ENCODE results near the gene JARID2. TPM values are rescaled to one million over a fixed set of nuclear protein-coding genes. Genes with fewer than 3 reads are reported as not detected.

The JARID2 gene
- total RNA-seq, 1 experiment from 2014 or later, result 180 TPM

DNA sequence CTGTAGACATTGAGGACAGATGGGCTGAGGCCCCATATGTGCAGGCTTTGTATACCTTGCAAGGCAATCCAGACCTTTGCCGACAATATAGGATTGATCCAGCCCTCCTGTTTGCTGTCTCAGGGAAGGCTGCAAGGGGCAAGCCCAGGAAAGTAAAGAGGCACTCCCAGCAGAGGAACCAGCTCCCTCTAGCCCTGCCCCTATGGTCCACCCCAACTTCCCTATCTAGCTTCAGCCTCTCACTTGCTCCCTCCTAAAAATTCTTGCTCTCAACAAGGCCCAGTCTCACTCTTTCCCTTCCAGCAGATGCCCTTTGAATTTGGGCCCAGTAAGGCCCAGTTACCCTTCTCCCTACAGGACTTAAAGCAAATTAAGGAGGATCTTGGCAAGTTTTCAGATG lies 92.6 kb downstream of the JARID2 start:
- ChIA-PET CTCF (interaction anchor here (0.5 to 0.6 kb wide), 2 partner anchors 90 to 108 kb away, joined by 3 to 5 read pairs; no protein-coding TSS in a partner anchor), POLR2A (no interaction called here)
- TF ChIP-seq MXD4 (CRISPR knock-in tag; IDR thresholded peaks at IDR 0.05; ENCODE audit: borderline replicate concordance) (no peak), PRRX2 (CRISPR knock-in tag; IDR thresholded peaks at IDR 0.05) (no peak), GABPB1 (CRISPR knock-in tag; IDR thresholded peaks at IDR 0.05) (no peak), OVOL2 (CRISPR knock-in tag; IDR thresholded peaks at IDR 0.05; ENCODE audit: borderline replicate concordance) (no peak)
- TF ChIP-seq, protein P1, sequence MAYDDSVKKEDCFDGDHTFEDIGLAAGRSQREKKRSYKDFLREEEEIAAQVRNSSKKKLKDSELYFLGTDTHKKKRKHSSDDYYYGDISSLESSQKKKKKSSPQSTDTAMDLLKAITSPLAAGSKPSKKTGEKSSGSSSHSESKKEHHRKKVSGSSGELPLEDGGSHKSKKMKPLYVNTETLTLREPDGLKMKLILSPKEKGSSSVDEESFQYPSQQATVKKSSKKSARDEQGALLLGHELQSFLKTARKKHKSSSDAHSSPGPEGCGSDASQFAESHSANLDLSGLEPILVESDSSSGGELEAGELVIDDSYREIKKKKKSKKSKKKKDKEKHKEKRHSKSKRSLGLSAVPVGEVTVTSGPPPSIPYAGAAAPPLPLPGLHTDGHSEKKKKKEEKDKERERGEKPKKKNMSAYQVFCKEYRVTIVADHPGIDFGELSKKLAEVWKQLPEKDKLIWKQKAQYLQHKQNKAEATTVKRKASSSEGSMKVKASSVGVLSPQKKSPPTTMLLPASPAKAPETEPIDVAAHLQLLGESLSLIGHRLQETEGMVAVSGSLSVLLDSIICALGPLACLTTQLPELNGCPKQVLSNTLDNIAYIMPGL (CRISPR knock-in tag; IDR thresholded peaks at IDR 0.05), result no peak
- TF ChIP-seq, protein P2, sequence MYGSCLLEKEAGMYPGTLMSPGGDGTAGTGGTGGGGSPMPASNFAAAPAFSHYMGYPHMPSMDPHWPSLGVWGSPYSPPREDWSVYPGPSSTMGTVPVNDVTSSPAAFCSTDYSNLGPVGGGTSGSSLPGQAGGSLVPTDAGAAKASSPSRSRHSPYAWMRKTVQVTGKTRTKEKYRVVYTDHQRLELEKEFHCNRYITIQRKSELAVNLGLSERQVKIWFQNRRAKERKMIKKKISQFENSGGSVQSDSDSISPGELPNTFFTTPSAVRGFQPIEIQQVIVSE (CRISPR knock-in tag; IDR thresholded peaks at IDR 0.05; ENCODE audit: borderline replicate concordance), result no peak
- TF ChIP-seq, protein P3, sequence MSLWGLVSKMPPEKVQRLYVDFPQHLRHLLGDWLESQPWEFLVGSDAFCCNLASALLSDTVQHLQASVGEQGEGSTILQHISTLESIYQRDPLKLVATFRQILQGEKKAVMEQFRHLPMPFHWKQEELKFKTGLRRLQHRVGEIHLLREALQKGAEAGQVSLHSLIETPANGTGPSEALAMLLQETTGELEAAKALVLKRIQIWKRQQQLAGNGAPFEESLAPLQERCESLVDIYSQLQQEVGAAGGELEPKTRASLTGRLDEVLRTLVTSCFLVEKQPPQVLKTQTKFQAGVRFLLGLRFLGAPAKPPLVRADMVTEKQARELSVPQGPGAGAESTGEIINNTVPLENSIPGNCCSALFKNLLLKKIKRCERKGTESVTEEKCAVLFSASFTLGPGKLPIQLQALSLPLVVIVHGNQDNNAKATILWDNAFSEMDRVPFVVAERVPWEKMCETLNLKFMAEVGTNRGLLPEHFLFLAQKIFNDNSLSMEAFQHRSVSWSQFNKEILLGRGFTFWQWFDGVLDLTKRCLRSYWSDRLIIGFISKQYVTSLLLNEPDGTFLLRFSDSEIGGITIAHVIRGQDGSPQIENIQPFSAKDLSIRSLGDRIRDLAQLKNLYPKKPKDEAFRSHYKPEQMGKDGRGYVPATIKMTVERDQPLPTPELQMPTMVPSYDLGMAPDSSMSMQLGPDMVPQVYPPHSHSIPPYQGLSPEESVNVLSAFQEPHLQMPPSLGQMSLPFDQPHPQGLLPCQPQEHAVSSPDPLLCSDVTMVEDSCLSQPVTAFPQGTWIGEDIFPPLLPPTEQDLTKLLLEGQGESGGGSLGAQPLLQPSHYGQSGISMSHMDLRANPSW (CRISPR knock-in tag; conservative IDR thresholded peaks at IDR 0.05; ENCODE audit: low read depth), result no peak
- TF ChIP-seq, protein P4, sequence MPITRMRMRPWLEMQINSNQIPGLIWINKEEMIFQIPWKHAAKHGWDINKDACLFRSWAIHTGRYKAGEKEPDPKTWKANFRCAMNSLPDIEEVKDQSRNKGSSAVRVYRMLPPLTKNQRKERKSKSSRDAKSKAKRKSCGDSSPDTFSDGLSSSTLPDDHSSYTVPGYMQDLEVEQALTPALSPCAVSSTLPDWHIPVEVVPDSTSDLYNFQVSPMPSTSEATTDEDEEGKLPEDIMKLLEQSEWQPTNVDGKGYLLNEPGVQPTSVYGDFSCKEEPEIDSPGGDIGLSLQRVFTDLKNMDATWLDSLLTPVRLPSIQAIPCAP (CRISPR knock-in tag; IDR thresholded peaks at IDR 0.05), result no peak
- Mint-ChIP-seq H3K27ac (peak overlapping the region; percentile 64; the same call in 1 of the 2 replicates), H3K4me3 (no peak overlapping the region), H3K4me1 (peaks cover 94% of the 10 kb centered on the region), H3K27me3 (ENCODE audit: low read depth) (no peaks in the 10 kb centered on the region), H3K36me3 (no peaks in the 10 kb centered on the region), H3K9me3 (no peaks in the 10 kb centered on the region)
- DNase-seq (ENCODE audit: low spot score), result no peak
- no peak; the same call in 1 of the 2 replicates for ATAC-seq

DNA sequence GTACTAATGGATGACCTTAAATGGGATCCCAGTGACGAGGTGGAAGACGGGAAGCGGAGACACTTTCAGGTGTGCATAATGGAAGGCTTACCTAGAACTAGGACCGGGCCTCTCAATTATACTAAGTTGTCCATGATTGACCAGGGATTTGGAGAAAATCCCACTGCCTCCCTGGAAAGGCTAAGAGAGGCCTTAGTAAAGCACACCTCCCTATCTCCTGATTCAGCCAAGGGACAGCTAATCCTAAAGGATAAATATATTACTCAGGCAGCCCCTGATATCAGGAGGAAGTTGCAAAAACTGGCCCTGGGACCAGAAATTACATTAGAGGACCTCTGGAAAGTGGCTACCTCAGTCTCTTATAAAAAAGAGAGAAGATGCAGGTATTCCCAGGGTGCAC lies 93.2 kb downstream of the JARID2 start:
- Mint-ChIP-seq H3K36me3 (no peaks in the 10 kb centered on the region), H3K4me1 (peaks cover 94% of the 10 kb centered on the region), H3K4me3 (no peak overlapping the region), H3K27me3 (ENCODE audit: low read depth) (no peaks in the 10 kb centered on the region), H3K27ac (peak overlapping the region; percentile 64; the same call in 1 of the 2 replicates), H3K9me3 (no peaks in the 10 kb centered on the region)
- POLR2A ChIA-PET, result no interaction called here
- DNase-seq (ENCODE audit: low spot score) (no peak), ATAC-seq (no peak)
- CTCF ChIA-PET, result interaction anchor here (0.6 kb wide), 1 partner anchor 91 kb away, joined by 5 read pairs; no protein-coding TSS in a partner anchor
- TF ChIP-seq, protein P3 (CRISPR knock-in tag; conservative IDR thresholded peaks at IDR 0.05; ENCODE audit: low read depth), result no peak
- TF ChIP-seq, protein P5, sequence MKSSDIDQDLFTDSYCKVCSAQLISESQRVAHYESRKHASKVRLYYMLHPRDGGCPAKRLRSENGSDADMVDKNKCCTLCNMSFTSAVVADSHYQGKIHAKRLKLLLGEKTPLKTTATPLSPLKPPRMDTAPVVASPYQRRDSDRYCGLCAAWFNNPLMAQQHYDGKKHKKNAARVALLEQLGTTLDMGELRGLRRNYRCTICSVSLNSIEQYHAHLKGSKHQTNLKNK (CRISPR knock-in tag; IDR thresholded peaks at IDR 0.05), result no peak
- TF ChIP-seq, protein P6, sequence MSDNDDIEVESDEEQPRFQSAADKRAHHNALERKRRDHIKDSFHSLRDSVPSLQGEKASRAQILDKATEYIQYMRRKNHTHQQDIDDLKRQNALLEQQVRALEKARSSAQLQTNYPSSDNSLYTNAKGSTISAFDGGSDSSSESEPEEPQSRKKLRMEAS (CRISPR knock-in tag; IDR thresholded peaks at IDR 0.05), result no peak
- TF ChIP-seq CREB1 (CRISPR knock-in tag; IDR thresholded peaks at IDR 0.05) (no peak), GRHL2 (CRISPR knock-in tag; IDR thresholded peaks at IDR 0.05; ENCODE audit: insufficient replicate concordance, severe bottlenecking) (no peak), CBFB (CRISPR knock-in tag; IDR thresholded peaks at IDR 0.05; ENCODE audit: low read depth) (no peak), ZNF263 (CRISPR knock-in tag; IDR thresholded peaks at IDR 0.05; ENCODE audit: low read depth) (no peak), NFATC4 (CRISPR knock-in tag; IDR thresholded peaks at IDR 0.05) (no peak), JAZF1 (CRISPR knock-in tag; IDR thresholded peaks at IDR 0.05) (no peak), RORB (CRISPR knock-in tag; IDR thresholded peaks at IDR 0.05) (no peak), CREM (CRISPR knock-in tag; IDR thresholded peaks at IDR 0.05) (no peak), NFYB (CRISPR knock-in tag; conservative IDR thresholded peaks at IDR 0.05; ENCODE audit: low read depth) (no peak)
- TF ChIP-seq, protein P7, sequence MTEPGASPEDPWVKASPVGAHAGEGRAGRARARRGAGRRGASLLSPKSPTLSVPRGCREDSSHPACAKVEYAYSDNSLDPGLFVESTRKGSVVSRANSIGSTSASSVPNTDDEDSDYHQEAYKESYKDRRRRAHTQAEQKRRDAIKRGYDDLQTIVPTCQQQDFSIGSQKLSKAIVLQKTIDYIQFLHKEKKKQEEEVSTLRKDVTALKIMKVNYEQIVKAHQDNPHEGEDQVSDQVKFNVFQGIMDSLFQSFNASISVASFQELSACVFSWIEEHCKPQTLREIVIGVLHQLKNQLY (CRISPR knock-in tag; IDR thresholded peaks at IDR 0.05), result no peak
- TF ChIP-seq, protein P8, sequence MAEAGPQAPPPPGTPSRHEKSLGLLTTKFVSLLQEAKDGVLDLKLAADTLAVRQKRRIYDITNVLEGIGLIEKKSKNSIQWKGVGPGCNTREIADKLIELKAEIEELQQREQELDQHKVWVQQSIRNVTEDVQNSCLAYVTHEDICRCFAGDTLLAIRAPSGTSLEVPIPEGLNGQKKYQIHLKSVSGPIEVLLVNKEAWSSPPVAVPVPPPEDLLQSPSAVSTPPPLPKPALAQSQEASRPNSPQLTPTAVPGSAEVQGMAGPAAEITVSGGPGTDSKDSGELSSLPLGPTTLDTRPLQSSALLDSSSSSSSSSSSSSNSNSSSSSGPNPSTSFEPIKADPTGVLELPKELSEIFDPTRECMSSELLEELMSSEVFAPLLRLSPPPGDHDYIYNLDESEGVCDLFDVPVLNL (CRISPR knock-in tag; IDR thresholded peaks at IDR 0.05; ENCODE audit: borderline replicate concordance, low read depth), result no peak
- TF ChIP-seq, protein P9, sequence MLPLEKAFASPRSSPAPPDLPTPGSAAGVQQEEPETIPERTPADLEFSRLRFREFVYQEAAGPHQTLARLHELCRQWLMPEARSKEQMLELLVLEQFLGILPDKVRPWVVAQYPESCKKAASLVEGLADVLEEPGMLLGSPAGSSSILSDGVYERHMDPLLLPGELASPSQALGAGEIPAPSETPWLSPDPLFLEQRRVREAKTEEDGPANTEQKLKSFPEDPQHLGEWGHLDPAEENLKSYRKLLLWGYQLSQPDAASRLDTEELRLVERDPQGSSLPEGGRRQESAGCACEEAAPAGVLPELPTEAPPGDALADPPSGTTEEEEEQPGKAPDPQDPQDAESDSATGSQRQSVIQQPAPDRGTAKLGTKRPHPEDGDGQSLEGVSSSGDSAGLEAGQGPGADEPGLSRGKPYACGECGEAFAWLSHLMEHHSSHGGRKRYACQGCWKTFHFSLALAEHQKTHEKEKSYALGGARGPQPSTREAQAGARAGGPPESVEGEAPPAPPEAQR (CRISPR knock-in tag; IDR thresholded peaks at IDR 0.05), result no peak

Measured in WTC11 (cell line).